HepG2 (cell line): ENCODE data around the gene PGAP3. TPM values are rescaled to one million over a fixed set of nuclear protein-coding genes. Genes with fewer than 3 reads are reported as not detected.

ENCODE experiments used
- ELF3 ChIP-seq: IDR thresholded peaks from 2 replicates; pipeline ENCODE4 v1.6.1; 2016; ENCODE audit warnings: missing genetic modification reagents, missing compliant biosample characterization
- FLYWCH1 ChIP-seq: sonication (generic); formaldehyde crosslinking; IDR thresholded peaks from 2 replicates; pipeline ENCODE4 v1.8.1; 2023; ENCODE audit warnings: mild to moderate bottlenecking, missing genetic modification reagents
- MEIS1 ChIP-seq: sonication (generic); formaldehyde crosslinking; IDR thresholded peaks from 2 replicates; pipeline ENCODE4 v1.9.0; 2021; ENCODE audit warnings: mild to moderate bottlenecking, missing genetic modification reagents, moderate library complexity, borderline replicate concordance
- NR3C1 ChIP-seq: sonication (generic); formaldehyde crosslinking; IDR thresholded peaks from 2 replicates; pipeline ENCODE4 v1.4.0; 2020; ENCODE audit warnings: missing genetic modification reagents
- PCBP2 ChIP-seq: fragments of 200-400 bp; formaldehyde crosslinking; optimal IDR thresholded peaks from 2 replicates; pipeline ENCODE3; 2018; ENCODE audit warnings: low read length, low read depth; ENCODE audit not compliant: poor library complexity, severe bottlenecking
- RFX5 ChIP-seq: IDR thresholded peaks from 2 replicates; pipeline ENCODE4 v1.6.1; 2011; ENCODE audit warnings: low read depth, low read length, improper control_type of control experiment
- SUZ12 ChIP-seq: fragments of 150-350 bp; IDR thresholded peaks from 2 replicates; pipeline ENCODE4 v1.6.1; 2014; ENCODE audit warnings: low read depth, low read length
- TAF1 ChIP-seq: sonication (generic); formaldehyde crosslinking; IDR thresholded peaks from 2 replicates; pipeline ENCODE4 v1.4.0; 2020; ENCODE audit warnings: missing genetic modification reagents
- TBX2 ChIP-seq: sonication (generic); formaldehyde crosslinking; IDR thresholded peaks from 2 replicates; pipeline ENCODE4 v1.5.0; 2020; ENCODE audit warnings: missing genetic modification reagents, mild to moderate bottlenecking, borderline replicate concordance
- THAP11 ChIP-seq: IDR thresholded peaks from 2 replicates; pipeline ENCODE4 v1.6.1; 2016; ENCODE audit warnings: missing biosample characterization, missing genetic modification reagents
- ZNF230 ChIP-seq: sonication (generic); formaldehyde crosslinking; IDR thresholded peaks from 2 replicates; pipeline ENCODE4 v1.4.0; 2020; ENCODE audit warnings: mild to moderate bottlenecking, missing genetic modification reagents
- ZNF24 ChIP-seq: fragments of 450-650 bp; IDR thresholded peaks from 2 replicates; pipeline ENCODE4 v1.6.1; 2017; ENCODE audit warnings: antibody characterized with exemption, mild to moderate bottlenecking
- ZNF263 ChIP-seq: sonication (generic); formaldehyde crosslinking; IDR thresholded peaks from 2 replicates; pipeline ENCODE4 v1.4.0; 2020; ENCODE audit warnings: missing genetic modification reagents
- ZNF446 ChIP-seq: sonication (generic); formaldehyde crosslinking; IDR thresholded peaks from 2 replicates; pipeline ENCODE4 v1.5.0; 2020; ENCODE audit warnings: mild to moderate bottlenecking, missing genetic modification reagents
- ZNF768 ChIP-seq: sonication (generic); formaldehyde crosslinking; IDR thresholded peaks from 2 replicates; pipeline ENCODE4 v1.4.0; 2020; ENCODE audit warnings: missing genetic modification reagents
- ZNF777 ChIP-seq: sonication (generic); formaldehyde crosslinking; IDR thresholded peaks from 2 replicates; pipeline ENCODE4 v1.4.0; 2020; ENCODE audit warnings: missing genetic modification reagents
- ZNF780A ChIP-seq: sonication (generic); formaldehyde crosslinking; IDR thresholded peaks from 2 replicates; pipeline ENCODE4 v1.8.0; 2022; ENCODE audit warnings: mild to moderate bottlenecking, missing genetic modification reagents, moderate library complexity
- ZSCAN30 ChIP-seq: sonication (generic); formaldehyde crosslinking; IDR thresholded peaks from 2 replicates; pipeline ENCODE4 v1.5.0; 2020; ENCODE audit warnings: mild to moderate bottlenecking, missing genetic modification reagents
- polyA plus RNA-seq, 8 experiments: library from polyadenylated mRNA; depleted of rRNA in 3 of 8; stranded (reverse) in 7 of 8; unstranded in 1 of 8; fragments of >200 nt; fragmentation: Illumina TruSeq in 4 of 8; extraction: Trizol in 4 of 8; gene quantifications; 2 replicates each; pipeline versions ENCODE4 v1.2.1 to v1.2.3, GENCODE V29; 2011 to 2016; ENCODE audit warnings: low read depth in 4 of 8, missing spikeins in 1 of 8, mixed read lengths in 1 of 8; ENCODE audit not compliant: insufficient read depth in 1 of 8
- total RNA-seq, 5 experiments: library from RNA; depleted of rRNA; stranded (reverse); fragments of >200 nt; fragmentation: Illumina TruSeq; extraction: Trizol; gene quantifications; 2 replicates each; pipeline ENCODE4 v1.2.3, GENCODE V29; 2016; ENCODE audit warnings: low read depth in 1 of 5
- TF ChIP-seq, protein P1 (sequence below): sonication (generic); formaldehyde crosslinking; IDR thresholded peaks from 2 replicates; pipeline ENCODE4 v1.8.1; 2023; ENCODE audit warnings: mild to moderate bottlenecking, missing genetic modification reagents
- TF ChIP-seq, protein P2 (sequence below): sonication (generic); formaldehyde crosslinking; IDR thresholded peaks from 2 replicates; pipeline ENCODE4 v1.4.0; 2020; ENCODE audit warnings: mild to moderate bottlenecking, missing genetic modification reagents, borderline replicate concordance
- TF ChIP-seq, protein P3 (sequence below): sonication (generic); formaldehyde crosslinking; IDR thresholded peaks from 2 replicates; pipeline ENCODE4 v1.4.0; 2020; ENCODE audit warnings: missing genetic modification reagents
- TF ChIP-seq, protein P4 (sequence below): sonication (generic); formaldehyde crosslinking; IDR thresholded peaks from 2 replicates; pipeline ENCODE4 v1.8.1; 2023; ENCODE audit warnings: mild to moderate bottlenecking, missing genetic modification reagents

Gene PGAP3
- total and polyA plus RNA-seq, 2 of the 13 experiments (the other 11 are each of a cell fraction or from before 2014, with no cell fraction given) = 11.9 to 14.6 TPM

DNA sequence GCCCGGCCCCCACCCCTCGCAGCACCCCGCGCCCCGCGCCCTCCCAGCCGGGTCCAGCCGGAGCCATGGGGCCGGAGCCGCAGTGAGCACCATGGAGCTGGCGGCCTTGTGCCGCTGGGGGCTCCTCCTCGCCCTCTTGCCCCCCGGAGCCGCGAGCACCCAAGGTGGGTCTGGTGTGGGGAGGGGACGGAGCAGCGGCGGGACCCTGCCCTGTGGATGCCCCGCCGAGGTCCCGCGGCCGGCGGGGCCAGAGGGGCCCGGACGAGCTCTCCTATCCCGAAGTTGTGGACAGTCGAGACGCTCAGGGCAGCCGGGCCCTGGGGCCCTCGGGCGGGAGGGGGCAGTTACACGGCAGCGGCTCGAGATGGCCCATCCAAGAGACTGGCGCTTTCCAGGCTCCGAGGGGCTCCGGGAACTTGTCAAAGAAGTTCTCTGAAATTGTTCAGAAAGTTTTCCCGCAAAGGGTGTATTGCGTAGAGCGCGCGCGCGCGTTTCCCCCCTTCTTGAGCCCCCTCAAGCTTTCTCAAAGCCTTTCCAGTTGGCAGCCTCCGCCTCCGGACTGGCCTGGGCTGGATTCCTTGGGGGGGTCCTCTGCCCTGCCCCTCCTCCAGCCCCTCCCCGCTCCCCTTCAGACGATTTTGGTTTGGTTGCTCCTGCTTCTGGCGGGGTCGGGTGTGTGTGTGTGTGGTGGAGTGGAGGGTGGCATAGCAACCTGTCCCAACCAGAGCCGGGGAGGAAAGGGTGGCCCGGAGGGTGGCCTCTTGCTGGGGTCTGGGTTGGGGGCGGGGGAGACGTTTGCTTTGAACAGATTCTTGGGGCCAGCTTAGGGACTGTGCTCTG, 12.5 kb upstream of the PGAP3 start (continued):
- TF ChIP-seq SUZ12 (no peak), ZNF263 (peak; percentile 63; the same call in 1 of the 2 replicates), ZNF24 (no peak), FLYWCH1 (no peak), TBX2 (no peak; the same call in 1 of the 2 replicates), ZNF768 (CRISPR knock-in tag) (peak; percentile 16; the same call in 1 of the 2 replicates), ZSCAN30 (CRISPR knock-in tag) (no peak), PCBP2 (no peak), THAP11 (CRISPR knock-in tag) (0 out of 2 replicates have a peak, but pooled peaks have one; percentile 23), ZNF230 (0 out of 2 replicates have a peak, but pooled peaks have one; percentile 13), ZNF780A (CRISPR knock-in tag) (no peak), RFX5 (no peak), ZNF777 (no peak; the same call in 1 of the 2 replicates), MEIS1 (CRISPR knock-in tag) (no peak), ZNF446 (CRISPR knock-in tag) (0 out of 2 replicates have a peak, but pooled peaks have one; percentile 37), NR3C1 (CRISPR knock-in tag) (no peak), TAF1 (CRISPR knock-in tag) (peak; percentile 43; the same call in 1 of the 2 replicates), ELF3 (CRISPR knock-in tag) (no peak)
- TF ChIP-seq, protein P1, sequence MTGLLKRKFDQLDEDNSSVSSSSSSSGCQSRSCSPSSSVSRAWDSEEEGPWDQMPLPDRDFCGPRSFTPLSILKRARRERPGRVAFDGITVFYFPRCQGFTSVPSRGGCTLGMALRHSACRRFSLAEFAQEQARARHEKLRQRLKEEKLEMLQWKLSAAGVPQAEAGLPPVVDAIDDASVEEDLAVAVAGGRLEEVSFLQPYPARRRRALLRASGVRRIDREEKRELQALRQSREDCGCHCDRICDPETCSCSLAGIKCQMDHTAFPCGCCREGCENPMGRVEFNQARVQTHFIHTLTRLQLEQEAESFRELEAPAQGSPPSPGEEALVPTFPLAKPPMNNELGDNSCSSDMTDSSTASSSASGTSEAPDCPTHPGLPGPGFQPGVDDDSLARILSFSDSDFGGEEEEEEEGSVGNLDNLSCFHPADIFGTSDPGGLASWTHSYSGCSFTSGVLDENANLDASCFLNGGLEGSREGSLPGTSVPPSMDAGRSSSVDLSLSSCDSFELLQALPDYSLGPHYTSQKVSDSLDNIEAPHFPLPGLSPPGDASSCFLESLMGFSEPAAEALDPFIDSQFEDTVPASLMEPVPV (CRISPR knock-in tag) = 0 out of 2 replicates have a peak, but pooled peaks have one; percentile 26
- TF ChIP-seq, protein P2, sequence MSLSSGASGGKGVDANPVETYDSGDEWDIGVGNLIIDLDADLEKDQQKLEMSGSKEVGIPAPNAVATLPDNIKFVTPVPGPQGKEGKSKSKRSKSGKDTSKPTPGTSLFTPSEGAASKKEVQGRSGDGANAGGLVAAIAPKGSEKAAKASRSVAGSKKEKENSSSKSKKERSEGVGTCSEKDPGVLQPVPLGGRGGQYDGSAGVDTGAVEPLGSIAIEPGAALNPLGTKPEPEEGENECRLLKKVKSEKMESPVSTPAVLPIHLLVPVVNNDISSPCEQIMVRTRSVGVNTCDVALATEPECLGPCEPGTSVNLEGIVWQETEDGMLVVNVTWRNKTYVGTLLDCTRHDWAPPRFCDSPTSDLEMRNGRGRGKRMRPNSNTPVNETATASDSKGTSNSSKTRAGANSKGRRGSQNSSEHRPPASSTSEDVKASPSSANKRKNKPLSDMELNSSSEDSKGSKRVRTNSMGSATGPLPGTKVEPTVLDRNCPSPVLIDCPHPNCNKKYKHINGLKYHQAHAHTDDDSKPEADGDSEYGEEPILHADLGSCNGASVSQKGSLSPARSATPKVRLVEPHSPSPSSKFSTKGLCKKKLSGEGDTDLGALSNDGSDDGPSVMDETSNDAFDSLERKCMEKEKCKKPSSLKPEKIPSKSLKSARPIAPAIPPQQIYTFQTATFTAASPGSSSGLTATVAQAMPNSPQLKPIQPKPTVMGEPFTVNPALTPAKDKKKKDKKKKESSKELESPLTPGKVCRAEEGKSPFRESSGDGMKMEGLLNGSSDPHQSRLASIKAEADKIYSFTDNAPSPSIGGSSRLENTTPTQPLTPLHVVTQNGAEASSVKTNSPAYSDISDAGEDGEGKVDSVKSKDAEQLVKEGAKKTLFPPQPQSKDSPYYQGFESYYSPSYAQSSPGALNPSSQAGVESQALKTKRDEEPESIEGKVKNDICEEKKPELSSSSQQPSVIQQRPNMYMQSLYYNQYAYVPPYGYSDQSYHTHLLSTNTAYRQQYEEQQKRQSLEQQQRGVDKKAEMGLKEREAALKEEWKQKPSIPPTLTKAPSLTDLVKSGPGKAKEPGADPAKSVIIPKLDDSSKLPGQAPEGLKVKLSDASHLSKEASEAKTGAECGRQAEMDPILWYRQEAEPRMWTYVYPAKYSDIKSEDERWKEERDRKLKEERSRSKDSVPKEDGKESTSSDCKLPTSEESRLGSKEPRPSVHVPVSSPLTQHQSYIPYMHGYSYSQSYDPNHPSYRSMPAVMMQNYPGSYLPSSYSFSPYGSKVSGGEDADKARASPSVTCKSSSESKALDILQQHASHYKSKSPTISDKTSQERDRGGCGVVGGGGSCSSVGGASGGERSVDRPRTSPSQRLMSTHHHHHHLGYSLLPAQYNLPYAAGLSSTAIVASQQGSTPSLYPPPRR = no peak
- TF ChIP-seq, protein P3, sequence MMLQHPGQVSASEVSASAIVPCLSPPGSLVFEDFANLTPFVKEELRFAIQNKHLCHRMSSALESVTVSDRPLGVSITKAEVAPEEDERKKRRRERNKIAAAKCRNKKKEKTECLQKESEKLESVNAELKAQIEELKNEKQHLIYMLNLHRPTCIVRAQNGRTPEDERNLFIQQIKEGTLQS = no peak
- TF ChIP-seq, protein P4, sequence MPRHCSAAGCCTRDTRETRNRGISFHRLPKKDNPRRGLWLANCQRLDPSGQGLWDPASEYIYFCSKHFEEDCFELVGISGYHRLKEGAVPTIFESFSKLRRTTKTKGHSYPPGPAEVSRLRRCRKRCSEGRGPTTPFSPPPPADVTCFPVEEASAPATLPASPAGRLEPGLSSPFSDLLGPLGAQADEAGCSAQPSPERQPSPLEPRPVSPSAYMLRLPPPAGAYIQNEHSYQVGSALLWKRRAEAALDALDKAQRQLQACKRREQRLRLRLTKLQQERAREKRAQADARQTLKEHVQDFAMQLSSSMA (CRISPR knock-in tag) = no peak
